HEK293T (cell line): ENCODE measurements around the gene PRKCA.

Source experiments
- CTCF ChIA-PET: fragments of 350-600 bp; formaldehyde crosslinking; extraction: SDS; loops from one replicate; lab custom pipeline; 2021; ENCODE audit warnings: antibody characterized with exemption, inconsistent platforms; lab: Yijun Ruan, JAX
- POLR2A ChIA-PET: fragments of 350-600 bp; formaldehyde crosslinking; extraction: SDS; loops from one replicate; lab custom pipeline; 2020; ENCODE audit warnings: antibody characterized with exemption, inconsistent platforms; lab: Yijun Ruan, JAX
- DNase-seq: peaks from one replicate; pipeline ENCODE4 v3.0.0; 2012; ENCODE audit warnings: mixed read lengths; ENCODE audit errors: extremely low spot score
- ARNT ChIP-seq: fragments of 450-650 bp; IDR thresholded peaks from 2 replicates; pipeline ENCODE4 v1.6.1; 2017; ENCODE audit warnings: mild to moderate bottlenecking
- BHLHE40 ChIP-seq: fragments of 450-650 bp; IDR thresholded peaks from 2 replicates; pipeline ENCODE4 v1.6.1; 2016; ENCODE audit warnings: mild to moderate bottlenecking, moderate library complexity, borderline replicate concordance
- CTBP1 ChIP-seq: fragments of 450-650 bp; IDR thresholded peaks from 2 replicates; pipeline ENCODE4 v1.6.1; 2016; ENCODE audit warnings: borderline replicate concordance
- ELF4 ChIP-seq: fragments of 450-650 bp; IDR thresholded peaks from 2 replicates; pipeline ENCODE4 v1.6.1; 2017; ENCODE audit warnings: antibody characterized with exemption
- FOXA1 ChIP-seq: fragments of 450-650 bp; IDR thresholded peaks from 2 replicates; pipeline ENCODE4 v1.6.1; 2016; ENCODE audit warnings: mild to moderate bottlenecking
- FOXK2 ChIP-seq: fragments of 450-650 bp; IDR thresholded peaks from 2 replicates; pipeline ENCODE4 v1.6.1; 2016; ENCODE audit warnings: mild to moderate bottlenecking
- FOXM1 ChIP-seq: fragments of 450-650 bp; IDR thresholded peaks from 2 replicates; pipeline ENCODE4 v1.6.1; 2017; ENCODE audit warnings: mild to moderate bottlenecking, borderline replicate concordance
- HDGF ChIP-seq: fragments of 450-650 bp; IDR thresholded peaks from 2 replicates; pipeline ENCODE4 v1.6.1; 2017; ENCODE audit warnings: antibody characterized with exemption, borderline replicate concordance
- L3MBTL2 ChIP-seq: fragments of 450-650 bp; conservative IDR thresholded peaks from 2 replicates; pipeline ENCODE4 v1.6.1; 2016; ENCODE audit warnings: mild to moderate bottlenecking
- LEF1 ChIP-seq: fragments of 450-650 bp; IDR thresholded peaks from 2 replicates; pipeline ENCODE4 v1.6.1; 2017; ENCODE audit warnings: mild to moderate bottlenecking, borderline replicate concordance
- NFRKB ChIP-seq: fragments of 450-650 bp; IDR thresholded peaks from 2 replicates; pipeline ENCODE4 v1.6.1; 2016; ENCODE audit warnings: mild to moderate bottlenecking, moderate library complexity
- SP1 ChIP-seq: fragments of 450-650 bp; IDR thresholded peaks from 2 replicates; pipeline ENCODE4 v1.6.1; 2017
- SUZ12 ChIP-seq: fragments of 450-650 bp; IDR thresholded peaks from 2 replicates; pipeline ENCODE4 v1.6.1; 2016; ENCODE audit warnings: mild to moderate bottlenecking
- TARDBP ChIP-seq: fragments of 450-650 bp; IDR thresholded peaks from 2 replicates; pipeline ENCODE4 v1.6.1; 2016
- ZNF384 ChIP-seq: fragments of 450-650 bp; IDR thresholded peaks from 2 replicates; pipeline ENCODE4 v1.6.1; 2016
- TF ChIP-seq, protein P1 (sequence below): fragments of 450-650 bp; IDR thresholded peaks from 2 replicates; pipeline ENCODE4 v1.6.1; 2016

Gene PRKCA

DNA sequence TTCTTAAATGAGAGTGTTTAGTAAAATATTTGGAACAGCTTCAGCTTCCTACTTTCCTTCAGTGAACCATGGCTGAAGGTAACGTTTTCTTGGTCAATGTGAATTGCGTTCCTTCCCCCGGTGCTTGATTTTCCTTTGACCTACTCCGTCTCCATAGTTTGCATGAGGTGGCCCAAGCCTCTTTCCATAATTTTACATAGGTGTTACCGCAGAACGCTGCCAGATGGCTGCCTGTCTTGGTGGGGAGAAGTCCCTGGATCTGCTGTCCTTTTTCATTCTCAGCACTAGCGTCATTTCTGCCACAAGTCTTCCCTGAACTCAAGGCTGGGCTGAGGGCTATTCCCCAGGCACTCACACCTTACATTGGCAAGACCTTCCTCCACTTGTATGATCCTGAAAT lies 178.4 kb downstream of the PRKCA start:
- POLR2A ChIA-PET: no interaction called here
- CTCF ChIA-PET: no interaction called here
- TF ChIP-seq SP1: no peak
- TF ChIP-seq, protein P1, sequence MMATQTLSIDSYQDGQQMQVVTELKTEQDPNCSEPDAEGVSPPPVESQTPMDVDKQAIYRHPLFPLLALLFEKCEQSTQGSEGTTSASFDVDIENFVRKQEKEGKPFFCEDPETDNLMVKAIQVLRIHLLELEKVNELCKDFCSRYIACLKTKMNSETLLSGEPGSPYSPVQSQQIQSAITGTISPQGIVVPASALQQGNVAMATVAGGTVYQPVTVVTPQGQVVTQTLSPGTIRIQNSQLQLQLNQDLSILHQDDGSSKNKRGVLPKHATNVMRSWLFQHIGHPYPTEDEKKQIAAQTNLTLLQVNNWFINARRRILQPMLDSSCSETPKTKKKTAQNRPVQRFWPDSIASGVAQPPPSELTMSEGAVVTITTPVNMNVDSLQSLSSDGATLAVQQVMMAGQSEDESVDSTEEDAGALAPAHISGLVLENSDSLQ: no peak
- TF ChIP-seq ZNF384: no peak
- no peak for TF ChIP-seq FOXK2
- TF ChIP-seq LEF1: no peak
- TF ChIP-seq FOXM1: no peak
- no peak for TF ChIP-seq BHLHE40
- TF ChIP-seq TARDBP: no peak
- no peak for TF ChIP-seq FOXA1
- no peak for TF ChIP-seq L3MBTL2
- no peak for TF ChIP-seq CTBP1
- no peak for TF ChIP-seq NFRKB
- TF ChIP-seq ELF4: no peak
- TF ChIP-seq HDGF: no peak
- DNase-seq: no peak

DNA sequence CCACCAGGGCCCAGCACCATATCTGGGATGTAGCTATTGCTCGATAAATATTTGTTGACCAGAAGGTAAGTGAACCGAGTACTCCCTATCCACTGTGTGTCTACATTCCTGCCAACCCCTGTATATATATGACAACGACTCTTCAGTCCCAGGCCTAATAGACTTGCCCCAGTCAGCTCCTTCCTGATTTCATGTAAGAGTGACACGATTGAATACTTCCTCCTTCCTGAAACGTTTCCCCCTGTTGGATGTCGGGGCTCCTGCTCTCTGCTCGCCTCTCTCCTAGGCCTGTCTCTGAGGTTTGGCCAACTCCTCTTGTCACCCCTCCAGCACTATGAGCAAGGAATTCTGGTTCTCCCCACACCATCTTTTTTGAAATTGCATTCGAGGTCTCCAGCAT lies 178.9 kb downstream of the PRKCA start:
- POLR2A ChIA-PET: no interaction called here
- no peak for TF ChIP-seq FOXK2
- TF ChIP-seq FOXA1: no peak
- CTCF ChIA-PET: no interaction called here
- DNase-seq: no peak

DNA sequence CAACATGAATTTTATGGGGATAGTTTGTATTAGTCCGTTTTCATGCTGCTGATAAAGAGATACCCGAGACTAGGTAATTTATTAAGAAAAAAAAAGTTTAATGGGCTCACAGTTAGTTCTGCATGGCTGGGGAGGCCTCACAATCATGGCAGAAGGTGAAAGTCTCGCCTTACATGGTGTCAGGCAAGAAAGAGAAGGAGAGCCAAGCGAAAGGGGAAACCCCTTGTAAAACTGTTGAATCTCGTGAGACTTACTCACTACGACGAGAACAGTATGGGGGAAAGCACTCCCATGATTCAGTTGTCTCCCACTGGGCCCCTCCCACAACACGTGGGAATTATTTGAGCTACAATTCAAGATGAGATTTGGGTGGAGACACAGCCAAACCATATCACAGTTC lies 181.5 kb downstream of the PRKCA start:
- no peak for TF ChIP-seq SUZ12
- no peak for TF ChIP-seq TARDBP
- TF ChIP-seq FOXA1: no peak
- no peak for TF ChIP-seq ZNF384
- TF ChIP-seq L3MBTL2: no peak
- TF ChIP-seq NFRKB: no peak
- TF ChIP-seq ELF4: no peak
- TF ChIP-seq FOXK2: no peak
- TF ChIP-seq, protein P1: no peak
- TF ChIP-seq FOXM1: no peak
- TF ChIP-seq BHLHE40: no peak
- no peak for TF ChIP-seq ARNT
- no peak for TF ChIP-seq LEF1
- no peak for TF ChIP-seq HDGF
- TF ChIP-seq CTBP1: no peak
- no peak for TF ChIP-seq SP1
- no peak for DNase-seq
- POLR2A ChIA-PET: no interaction called here
- CTCF ChIA-PET: interaction anchor here (0.6 kb wide), 1 partner anchor 12 kb away, joined by 3 read pairs; no protein-coding TSS in a partner anchor

DNA sequence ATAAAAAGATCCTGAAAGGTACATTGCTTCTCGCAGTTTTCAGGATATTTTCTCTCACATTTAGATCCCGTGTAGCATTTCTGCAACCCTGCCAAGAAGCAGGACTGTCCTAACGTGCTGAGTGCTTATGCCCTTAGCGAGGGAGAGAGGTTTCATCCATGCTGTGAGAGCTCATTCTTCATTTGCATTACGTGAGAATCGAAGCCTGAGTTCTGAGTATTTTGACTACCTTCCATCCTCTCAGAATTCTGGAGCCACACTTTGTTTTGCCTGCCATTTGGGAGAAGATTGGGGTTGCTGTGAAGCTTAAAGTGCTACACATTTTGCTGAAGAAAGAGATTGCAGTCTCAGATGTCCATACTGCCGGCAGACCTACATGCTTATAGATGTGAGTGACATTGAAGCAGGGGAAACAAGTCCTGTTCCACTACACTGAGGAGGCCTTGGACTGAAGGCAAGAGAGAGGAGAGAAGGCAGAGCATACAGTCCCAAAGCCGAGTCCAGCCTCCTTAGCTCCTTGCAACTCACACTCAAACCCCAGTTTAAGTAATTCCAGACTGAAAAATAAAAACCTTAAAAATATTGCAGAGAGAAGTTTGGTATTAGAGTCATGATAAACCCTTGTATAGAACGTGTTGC lies 183.0 kb downstream of the PRKCA start:
- POLR2A ChIA-PET: interaction anchor here (0.7 kb wide), 1 partner anchor 12 kb away, joined by 3 read pairs; no protein-coding TSS in a partner anchor
- CTCF ChIA-PET: no interaction called here
- DNase-seq: no peak
- TF ChIP-seq ELF4 (no peak), CTBP1 (no peak), L3MBTL2 (no peak), FOXM1 (no peak), ARNT (no peak), FOXA1 (no peak)
- TF ChIP-seq, protein P1: no peak

DNA sequence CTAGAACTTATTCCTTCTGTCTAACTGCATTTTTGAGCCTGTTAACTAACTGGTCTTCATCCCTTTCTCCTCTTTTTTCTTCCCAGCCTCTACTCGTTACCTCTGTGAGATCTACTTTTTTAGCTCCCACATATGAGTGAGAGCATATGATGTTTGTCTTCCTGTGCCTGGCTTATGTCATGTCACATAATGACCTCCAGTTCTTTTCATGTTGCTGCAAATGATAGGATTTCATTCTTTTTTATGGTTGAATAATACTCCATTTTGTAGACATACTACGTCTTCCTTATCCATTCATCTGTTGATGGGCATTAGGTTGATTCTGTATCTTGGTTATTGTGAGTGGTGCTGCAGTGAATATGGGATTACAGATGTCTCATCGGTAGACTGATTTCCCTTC lies 184.7 kb downstream of the PRKCA start:
- ChIA-PET POLR2A (no interaction called here), CTCF (no interaction called here)
- no peak for TF ChIP-seq SUZ12
- no peak for TF ChIP-seq NFRKB
- no peak for TF ChIP-seq TARDBP
- TF ChIP-seq ARNT: no peak
- TF ChIP-seq ELF4: no peak
- TF ChIP-seq LEF1: no peak
- TF ChIP-seq FOXK2: no peak
- no peak for TF ChIP-seq CTBP1
- TF ChIP-seq L3MBTL2: no peak
- no peak for TF ChIP-seq HDGF
- no peak for TF ChIP-seq FOXM1
- no peak for TF ChIP-seq ZNF384
- TF ChIP-seq SP1: no peak
- TF ChIP-seq BHLHE40: no peak
- TF ChIP-seq, protein P1: no peak
- TF ChIP-seq FOXA1: no peak
- DNase-seq: no peak

DNA sequence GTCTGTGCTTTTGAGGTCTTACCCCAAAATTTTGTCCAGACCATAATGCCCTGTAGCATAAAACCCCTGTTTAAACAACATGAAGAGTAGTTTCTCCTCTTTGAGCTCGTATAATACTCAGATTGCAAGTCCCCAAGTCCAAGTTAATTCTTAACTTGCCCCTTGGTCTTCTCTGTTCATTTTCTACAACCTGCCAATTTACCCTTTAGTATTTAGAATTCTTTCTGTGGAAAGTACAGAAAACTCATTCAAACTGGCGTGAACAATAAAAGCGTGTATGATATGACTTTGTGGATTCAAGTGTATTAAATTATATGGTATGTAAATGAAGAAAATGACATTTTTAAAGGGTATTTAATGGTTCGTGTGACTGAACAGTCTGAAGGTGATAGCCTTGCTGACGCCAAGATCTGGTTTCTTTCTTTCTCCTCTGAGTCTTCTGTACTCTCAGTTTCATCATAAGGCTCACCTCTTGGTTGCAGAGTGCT lies 185.6 kb downstream of the PRKCA start:
- ChIA-PET CTCF (no interaction called here), POLR2A (no interaction called here)
- no peak for DNase-seq
- TF ChIP-seq FOXK2: no peak
- TF ChIP-seq SUZ12: no peak
- no peak for TF ChIP-seq NFRKB
- TF ChIP-seq ARNT: no peak
- TF ChIP-seq LEF1: no peak
- no peak for TF ChIP-seq HDGF
- no peak for TF ChIP-seq BHLHE40
- no peak for TF ChIP-seq L3MBTL2
- TF ChIP-seq FOXM1: no peak
- TF ChIP-seq, protein P1: no peak
- no peak for TF ChIP-seq SP1
- TF ChIP-seq CTBP1: no peak
- no peak for TF ChIP-seq FOXA1
- TF ChIP-seq ZNF384: no peak
- no peak for TF ChIP-seq TARDBP
- no peak for TF ChIP-seq ELF4
